GM21423 (cell line): ENCODE data around the gene TIMP3.
"Not testable (repeated sequence)": the region's sequence is repeated elsewhere in the genome, so short reads cannot be mapped to it uniquely, and the experiment has no call there.

Source experiments
- ATAC-seq: cut with Tn5 transposase; IDR thresholded peaks from one replicate; pipeline ENCODE4 v1.9.1; 2021; ENCODE audit warnings: mild to moderate bottlenecking, moderate library complexity; ENCODE audit not compliant: unreplicated experiment

The TIMP3 gene

GRCh38 chr22:32850591-32851517, 49.3 kb downstream of the TIMP3 start:
- no peak for ATAC-seq

GRCh38 chr22:32852395-32853251, 51.1 kb downstream of the TIMP3 start:
- no peak for ATAC-seq

- no peak for ATAC-seq
These were observed 52.2 kb downstream of the TIMP3 start for GRCh38 chr22:32853662-32854061.

- no peak for ATAC-seq
These were observed 52.9 kb downstream of the TIMP3 start for GRCh38 chr22:32854351-32854804.

GRCh38 chr22:32855045-32855756, 53.7 kb downstream of the TIMP3 start:
- ATAC-seq: no peak

- ATAC-seq: no peak
These were observed 56.7 kb downstream of the TIMP3 start for GRCh38 chr22:32858121-32858703.

- ATAC-seq: no peak
These were observed 57.5 kb downstream of the TIMP3 start for GRCh38 chr22:32858957-32859356.

GRCh38 chr22:32859743-32860142, 58.2 kb downstream of the TIMP3 start:
- no peak for ATAC-seq

GRCh38 chr22:32861330-32861729, 59.8 kb downstream of the TIMP3 start:
- ATAC-seq: no peak

GRCh38 chr22:32862083-32862482, 60.6 kb downstream of the TIMP3 start:
- ATAC-seq: no peak

GRCh38 chr22:32862936-32863661, 61.6 kb downstream of the TIMP3 start:
- ATAC-seq: no peak

- ATAC-seq: no peak
These were observed 62.5 kb downstream of the TIMP3 start for GRCh38 chr22:32864041-32864440.

- ATAC-seq: no peak
These were observed 63.1 kb downstream of the TIMP3 start for GRCh38 chr22:32864596-32864995.

- ATAC-seq: no peak
These were observed 65.4 kb downstream of the TIMP3 start for GRCh38 chr22:32866953-32867352.

GRCh38 chr22:32868946-32869345, 67.4 kb downstream of the TIMP3 start:
- ATAC-seq: no peak

GRCh38 chr22:32870474-32870873, 69.0 kb downstream of the TIMP3 start:
- no peak for ATAC-seq

- ATAC-seq: not testable (repeated sequence)
These were observed 72.1 kb downstream of the TIMP3 start for GRCh38 chr22:32873604-32874003.

GRCh38 chr22:32874385-32874784, 72.9 kb downstream of the TIMP3 start:
- ATAC-seq: no peak

GRCh38 chr22:32874976-32875375, 73.5 kb downstream of the TIMP3 start:
- ATAC-seq: no peak

- ATAC-seq: no peak
These were observed 75.0 kb downstream of the TIMP3 start for GRCh38 chr22:32876516-32876915.
